Measurements from ENCODE around the gene BHLHA15. TPM values are rescaled to one million over a fixed set of nuclear protein-coding genes. Genes with fewer than 3 reads are reported as not detected.
A peak's percentile ranks its signal among the peaks of the same experiment; 100 is the strongest.

The BHLHA15 gene
- total RNA-seq, 1 donor from 2014 or later: 0.57 TPM

GRCh38 chr7:98240961-98241673 is 29.9 kb downstream of the BHLHA15 start:
- no peaks in the 10 kb centered on the region for H3K4me1 Mint-ChIP-seq (ENCODE audit: low read depth)
- H3K27ac Mint-ChIP-seq: no peak overlapping the region
- peak; percentile 82 for TF ChIP-seq CTCF (IDR thresholded peaks at IDR 0.05; ENCODE audit: unreplicated experiment)
- H3K9me3 Mint-ChIP-seq (ENCODE audit: low read depth): no peaks in the 10 kb centered on the region
- peak; percentile 47 for DNase-seq (ENCODE audit: low spot score, unreplicated experiment)
- H3K27me3 Mint-ChIP-seq: no peaks in the 10 kb centered on the region
- H3K36me3 Mint-ChIP-seq (ENCODE audit: insufficient read depth): peaks cover 10% of the 10 kb centered on the region
- no peak overlapping the region for H3K4me3 Mint-ChIP-seq (ENCODE audit: low read depth)

GRCh38 chr7:98241674-98242241 is 30.5 kb downstream of the BHLHA15 start:
- DNase-seq (ENCODE audit: low spot score, unreplicated experiment): no peak
- no peaks in the 10 kb centered on the region for H3K9me3 Mint-ChIP-seq (ENCODE audit: low read depth)
- H3K4me1 Mint-ChIP-seq (ENCODE audit: low read depth): no peaks in the 10 kb centered on the region
- no peaks in the 10 kb centered on the region for H3K27me3 Mint-ChIP-seq
- no peak overlapping the region for H3K27ac Mint-ChIP-seq
- H3K4me3 Mint-ChIP-seq (ENCODE audit: low read depth): no peak overlapping the region
- TF ChIP-seq CTCF (IDR thresholded peaks at IDR 0.05; ENCODE audit: unreplicated experiment): no peak
- peaks cover 10% of the 10 kb centered on the region for H3K36me3 Mint-ChIP-seq (ENCODE audit: insufficient read depth)

- Mint-ChIP-seq H3K9me3 (ENCODE audit: low read depth) (no peaks in the 10 kb centered on the region), H3K27me3 (no peaks in the 10 kb centered on the region), H3K27ac (no peak overlapping the region), H3K4me3 (ENCODE audit: low read depth) (no peak overlapping the region), H3K36me3 (ENCODE audit: insufficient read depth) (peaks cover 10% of the 10 kb centered on the region), H3K4me1 (ENCODE audit: low read depth) (no peaks in the 10 kb centered on the region)
- no peak for DNase-seq (ENCODE audit: low spot score, unreplicated experiment)
- no peak for TF ChIP-seq CTCF (IDR thresholded peaks at IDR 0.05; ENCODE audit: unreplicated experiment)
These were observed 31.1 kb downstream of the BHLHA15 start for GRCh38 chr7:98242342-98242741.

GRCh38 chr7:98242934-98243333 is 31.7 kb downstream of the BHLHA15 start:
- no peaks in the 10 kb centered on the region for H3K27me3 Mint-ChIP-seq
- TF ChIP-seq CTCF (IDR thresholded peaks at IDR 0.05; ENCODE audit: unreplicated experiment): no peak

GRCh38 chr7:98244871-98245270 is 33.6 kb downstream of the BHLHA15 start:
- no peak overlapping the region for H3K4me3 Mint-ChIP-seq (ENCODE audit: low read depth)
- H3K4me1 Mint-ChIP-seq (ENCODE audit: low read depth): peaks cover under 1% of the 10 kb centered on the region

More at GRCh38 chr7:98242934-98243333, 31.7 kb downstream of the BHLHA15 start:
- Mint-ChIP-seq H3K4me3 (ENCODE audit: low read depth) (no peak overlapping the region), H3K4me1 (ENCODE audit: low read depth) (no peaks in the 10 kb centered on the region), H3K36me3 (ENCODE audit: insufficient read depth) (peaks cover 10% of the 10 kb centered on the region), H3K9me3 (ENCODE audit: low read depth) (no peaks in the 10 kb centered on the region), H3K27ac (no peak overlapping the region)
- DNase-seq (ENCODE audit: low spot score, unreplicated experiment): no peak

More at GRCh38 chr7:98244871-98245270, 33.6 kb downstream of the BHLHA15 start:
- peaks cover 7% of the 10 kb centered on the region for H3K36me3 Mint-ChIP-seq (ENCODE audit: insufficient read depth)
- TF ChIP-seq CTCF (IDR thresholded peaks at IDR 0.05; ENCODE audit: unreplicated experiment): no peak
- no peak overlapping the region for H3K27ac Mint-ChIP-seq
- no peaks in the 10 kb centered on the region for H3K9me3 Mint-ChIP-seq (ENCODE audit: low read depth)
- H3K27me3 Mint-ChIP-seq: no peaks in the 10 kb centered on the region
- no peak for DNase-seq (ENCODE audit: low spot score, unreplicated experiment)
